GM18498 (cell line): ENCODE results near the gene ZEB2.

Experiments
- ATAC-seq: cut with Tn5 transposase; IDR thresholded peaks from one replicate; pipeline ENCODE4 v1.9.1; 2021; ENCODE audit warnings: mild to moderate bottlenecking, moderate library complexity; ENCODE audit not compliant: unreplicated experiment

Gene ZEB2

GRCh38 chr2:144513388-144514101 is 6.4 kb downstream of the ZEB2 start:
- no peak for ATAC-seq

GRCh38 chr2:144512891-144513351 is 7.0 kb downstream of the ZEB2 start:
- ATAC-seq, result no peak

GRCh38 chr2:144512470-144512869 is 7.4 kb downstream of the ZEB2 start:
- ATAC-seq, result no peak

GRCh38 chr2:144511937-144512336 is 8.0 kb downstream of the ZEB2 start:
- no peak for ATAC-seq

GRCh38 chr2:144511226-144511810 is 8.6 kb downstream of the ZEB2 start:
- ATAC-seq, result no peak

GRCh38 chr2:144510294-144510991 is 9.5 kb downstream of the ZEB2 start:
- peak; percentile 75 for ATAC-seq

- ATAC-seq, result no peak
Observed at GRCh38 chr2:144509879-144510221, 10.1 kb downstream of the ZEB2 start.

- ATAC-seq, result no peak
Observed at GRCh38 chr2:144509001-144509878, 10.7 kb downstream of the ZEB2 start.

GRCh38 chr2:144508172-144508851 is 11.6 kb downstream of the ZEB2 start:
- peak; percentile 47 for ATAC-seq

GRCh38 chr2:144507441-144508171 is 12.3 kb downstream of the ZEB2 start:
- ATAC-seq, result no peak

- ATAC-seq, result no peak
Observed at GRCh38 chr2:144505245-144505831, 14.6 kb downstream of the ZEB2 start.

- ATAC-seq, result no peak
Observed at GRCh38 chr2:144504218-144504641, 15.7 kb downstream of the ZEB2 start.

- ATAC-seq, result no peak
Observed at GRCh38 chr2:144503242-144503641, 16.7 kb downstream of the ZEB2 start.

- no peak for ATAC-seq
Observed at GRCh38 chr2:144502369-144502768, 17.6 kb downstream of the ZEB2 start.

- ATAC-seq, result no peak
Observed at GRCh38 chr2:144501627-144502026, 18.3 kb downstream of the ZEB2 start.

- no peak for ATAC-seq
Observed at GRCh38 chr2:144501118-144501517, 18.8 kb downstream of the ZEB2 start.

- no peak for ATAC-seq
Observed at GRCh38 chr2:144500563-144500962, 19.4 kb downstream of the ZEB2 start.

- ATAC-seq, result no peak
Observed at GRCh38 chr2:144498277-144498676, 21.6 kb downstream of the ZEB2 start.

GRCh38 chr2:144496977-144497598 is 22.8 kb downstream of the ZEB2 start:
- no peak for ATAC-seq
